ENCODE measurements around the gene RAG1.

Gene RAG1

GRCh38 chr11:36565031-36565610 is 2.7 kb upstream of the RAG1 start:
- no peak overlapping the region for H3K4me3 ChIP-seq (ENCODE audit: low read length)
- no peaks in the 10 kb centered on the region for H3F3A ChIP-seq (ENCODE audit: control insufficient read depth, insufficient read depth)
- peaks cover 34% of the 10 kb centered on the region for H3K27me3 ChIP-seq (ENCODE audit: control insufficient read depth, low read length)
- no peak overlapping the region for H3K4me2 ChIP-seq (ENCODE audit: low read length)
- no peaks in the 10 kb centered on the region for H3K9me2 ChIP-seq (replicated peaks; ENCODE audit: control insufficient read depth, low read length)
- no peaks in the 10 kb centered on the region for H3K9me3 ChIP-seq (ENCODE audit: control insufficient read depth, insufficient read depth, low read length)
- no peaks in the 10 kb centered on the region for H4K20me1 ChIP-seq (ENCODE audit: control insufficient read depth, insufficient read depth, low read depth, low read length)
- no peak overlapping the region for H3K27ac ChIP-seq (ENCODE audit: low read depth, low read length)
- no peaks in the 10 kb centered on the region for H3K36me3 ChIP-seq (ENCODE audit: control insufficient read depth, low read length)
- TF ChIP-seq CTCF (IDR thresholded peaks at IDR 0.05; ENCODE audit: low read depth, low read length, poor library complexity, severe bottlenecking) (no peak), EZH2phosphoT487 (IDR thresholded peaks at IDR 0.05; ENCODE audit: borderline replicate concordance, low read length) (no peak)
- no peaks in the 10 kb centered on the region for H3K4me1 ChIP-seq (ENCODE audit: control insufficient read depth, low read length)
- no peaks in the 10 kb centered on the region for H3K79me2 ChIP-seq (ENCODE audit: control insufficient read depth, low read length)

GRCh38 chr11:36566407-36567053 is 1.3 kb upstream of the RAG1 start:
- no peaks in the 10 kb centered on the region for H3K79me2 ChIP-seq (ENCODE audit: control insufficient read depth, low read length)
- H3F3A ChIP-seq (ENCODE audit: control insufficient read depth, insufficient read depth), result no peaks in the 10 kb centered on the region
- no peaks in the 10 kb centered on the region for H3K9me3 ChIP-seq (ENCODE audit: control insufficient read depth, insufficient read depth, low read length)
- no peak overlapping the region for H3K4me3 ChIP-seq (ENCODE audit: low read length)
- H3K4me2 ChIP-seq (ENCODE audit: low read length), result no peak overlapping the region
- TF ChIP-seq EZH2phosphoT487 (IDR thresholded peaks at IDR 0.05; ENCODE audit: borderline replicate concordance, low read length) (no peak), CTCF (IDR thresholded peaks at IDR 0.05; ENCODE audit: low read depth, low read length, poor library complexity, severe bottlenecking) (no peak)
- no peaks in the 10 kb centered on the region for H3K9me2 ChIP-seq (replicated peaks; ENCODE audit: control insufficient read depth, low read length)
- H3K36me3 ChIP-seq (ENCODE audit: control insufficient read depth, low read length), result no peaks in the 10 kb centered on the region
- no peak overlapping the region for H3K27ac ChIP-seq (ENCODE audit: low read depth, low read length)
- H3K4me1 ChIP-seq (ENCODE audit: control insufficient read depth, low read length), result no peaks in the 10 kb centered on the region
- peaks cover 41% of the 10 kb centered on the region for H3K27me3 ChIP-seq (ENCODE audit: control insufficient read depth, low read length)
- H4K20me1 ChIP-seq (ENCODE audit: control insufficient read depth, insufficient read depth, low read depth, low read length), result no peaks in the 10 kb centered on the region

- Histone ChIP-seq H3K4me1 (ENCODE audit: control insufficient read depth, low read length) (no peaks in the 10 kb centered on the region), H3K36me3 (ENCODE audit: control insufficient read depth, low read length) (no peaks in the 10 kb centered on the region), H3F3A (ENCODE audit: control insufficient read depth, insufficient read depth) (no peaks in the 10 kb centered on the region), H3K27ac (ENCODE audit: low read depth, low read length) (no peak overlapping the region), H3K27me3 (ENCODE audit: control insufficient read depth, low read length) (peaks cover 39% of the 10 kb centered on the region), H3K9me2 (replicated peaks; ENCODE audit: control insufficient read depth, low read length) (no peaks in the 10 kb centered on the region), H3K79me2 (ENCODE audit: control insufficient read depth, low read length) (no peaks in the 10 kb centered on the region), H3K4me2 (ENCODE audit: low read length) (no peak overlapping the region), H3K9me3 (ENCODE audit: control insufficient read depth, insufficient read depth, low read length) (no peaks in the 10 kb centered on the region), H4K20me1 (ENCODE audit: control insufficient read depth, insufficient read depth, low read depth, low read length) (no peaks in the 10 kb centered on the region), H3K4me3 (ENCODE audit: low read length) (no peak overlapping the region)
- no peak for TF ChIP-seq CTCF (IDR thresholded peaks at IDR 0.05; ENCODE audit: low read depth, low read length, poor library complexity, severe bottlenecking)
- TF ChIP-seq EZH2phosphoT487 (IDR thresholded peaks at IDR 0.05; ENCODE audit: borderline replicate concordance, low read length), result no peak
Observed at GRCh38 chr11:36569095-36569494, 1.3 kb downstream of the RAG1 start.
